ENCODE measurements around the gene SLITRK3. TPM values are rescaled to one million over a fixed set of nuclear protein-coding genes. Genes with fewer than 3 reads are reported as not detected.
"Not testable (repeated sequence)": the region's sequence is repeated elsewhere in the genome, so short reads cannot be mapped to it uniquely, and the experiment has no call there.

The SLITRK3 gene
- total RNA-seq, 2 donors from 2014 or later: not detected

GRCh38 chr3:165162883-165163282 lies 33.3 kb downstream of the SLITRK3 start:
- Mint-ChIP-seq H3K27ac (no peak overlapping the region), H3K9me3 (peaks cover 7 to 11% of the 10 kb centered on the region in 2 donors), H3K36me3 (ENCODE audit: insufficient read depth in 2 of 2) (peaks cover 0 to 2% of the 10 kb centered on the region in 2 donors), H3K27me3 (ENCODE audit: low read depth) (no peaks in the 10 kb centered on the region), H3K4me3 (no peak overlapping the region), H3K4me1 (ENCODE audit: low read depth) (no peaks in the 10 kb centered on the region)
- ATAC-seq (replicated peaks in 1 of 2) (no peak), DNase-seq (no peak)

- no peaks in the 10 kb centered on the region for H3K36me3 Mint-ChIP-seq (ENCODE audit: insufficient read depth in 2 of 2)
- no peak for DNase-seq
- H3K9me3 Mint-ChIP-seq: peaks cover 3% of the 10 kb centered on the region in 2 donors
- no peak overlapping the region for H3K4me3 Mint-ChIP-seq
- H3K27ac Mint-ChIP-seq: no peak overlapping the region
- no peak for ATAC-seq (replicated peaks in 1 of 2)
- no peaks in the 10 kb centered on the region for H3K27me3 Mint-ChIP-seq (ENCODE audit: low read depth)
- no peaks in the 10 kb centered on the region for H3K4me1 Mint-ChIP-seq (ENCODE audit: low read depth)
Measured at GRCh38 chr3:165159760-165160421, 36.3 kb downstream of the SLITRK3 start.

- DNase-seq: no peak
Measured at GRCh38 chr3:165158011-165158410, 38.2 kb downstream of the SLITRK3 start.

GRCh38 chr3:165156757-165157420 lies 39.3 kb downstream of the SLITRK3 start:
- peaks cover 1 to 4% of the 10 kb centered on the region in 2 donors for H3K9me3 Mint-ChIP-seq
- no peaks in the 10 kb centered on the region for H3K36me3 Mint-ChIP-seq (ENCODE audit: insufficient read depth in 2 of 2)
- DNase-seq (no peak), ATAC-seq (replicated peaks in 1 of 2) (no peak)
- no peaks in the 10 kb centered on the region for H3K27me3 Mint-ChIP-seq (ENCODE audit: low read depth)
- no peak overlapping the region for H3K4me3 Mint-ChIP-seq
- H3K27ac Mint-ChIP-seq: no peak overlapping the region
- no peaks in the 10 kb centered on the region for H3K4me1 Mint-ChIP-seq (ENCODE audit: low read depth)

More at GRCh38 chr3:165158011-165158410, 38.2 kb downstream of the SLITRK3 start:
- Mint-ChIP-seq H3K27ac (no peak overlapping the region), H3K36me3 (ENCODE audit: insufficient read depth in 2 of 2) (no peaks in the 10 kb centered on the region), H3K4me3 (no peak overlapping the region), H3K27me3 (ENCODE audit: low read depth) (no peaks in the 10 kb centered on the region), H3K9me3 (peaks cover 3 to 4% of the 10 kb centered on the region in 2 donors), H3K4me1 (ENCODE audit: low read depth) (no peaks in the 10 kb centered on the region)
- ATAC-seq (replicated peaks in 1 of 2): no peak

- ATAC-seq (replicated peaks in 1 of 2): no peak
- H3K36me3 Mint-ChIP-seq (ENCODE audit: insufficient read depth in 2 of 2): no peaks in the 10 kb centered on the region
- H3K4me3 Mint-ChIP-seq: no peak overlapping the region
- no peaks in the 10 kb centered on the region for H3K27me3 Mint-ChIP-seq (ENCODE audit: low read depth)
- no peak overlapping the region for H3K27ac Mint-ChIP-seq
- peaks cover 2 to 7% of the 10 kb centered on the region in 2 donors for H3K9me3 Mint-ChIP-seq
- H3K4me1 Mint-ChIP-seq (ENCODE audit: low read depth): no peaks in the 10 kb centered on the region
- no peak for DNase-seq
Measured at GRCh38 chr3:165148876-165149441, 47.2 kb downstream of the SLITRK3 start.

GRCh38 chr3:165144271-165144670 lies 51.9 kb downstream of the SLITRK3 start:
- H3K4me3 Mint-ChIP-seq: no peak overlapping the region
- H3K36me3 Mint-ChIP-seq (ENCODE audit: insufficient read depth in 2 of 2): no peaks in the 10 kb centered on the region
- ATAC-seq (replicated peaks in 1 of 2): no peak
- peaks cover 1 to 2% of the 10 kb centered on the region in 2 donors for H3K9me3 Mint-ChIP-seq
- H3K27me3 Mint-ChIP-seq (ENCODE audit: low read depth): no peaks in the 10 kb centered on the region
- no peak for DNase-seq
- H3K27ac Mint-ChIP-seq: no peak overlapping the region
- H3K4me1 Mint-ChIP-seq (ENCODE audit: low read depth): no peaks in the 10 kb centered on the region

GRCh38 chr3:165139918-165140317 lies 56.3 kb downstream of the SLITRK3 start:
- not testable (repeated sequence) for DNase-seq; H3K27ac Mint-ChIP-seq; H3K36me3 Mint-ChIP-seq (ENCODE audit: insufficient read depth in 2 of 2); H3K4me3 Mint-ChIP-seq; ATAC-seq (replicated peaks in 1 of 2); H3K27me3 Mint-ChIP-seq (ENCODE audit: low read depth); H3K4me1 Mint-ChIP-seq (ENCODE audit: low read depth)
- peaks cover 7 to 13% of the 10 kb centered on the region in 2 donors for H3K9me3 Mint-ChIP-seq

Other genes starting within 250 kb of the SLITRK3 start
- not detected for gene SI, start 117.9 kb downstream of the SLITRK3 start, total RNA-seq

All from activated T-cell treated with anti-CD3 and anti-CD28 coated beads, Interleukin-2, amount 50 U/mL, for 72 hours (primary cell).